Stimulated activated CD8-positive, alpha-beta memory T cell treated with anti-CD3 and anti-CD28 coated beads, Interleukin-15, amount 100 ng/mL, for 1 hour (primary cell): ENCODE data around the gene DPPA2.
"Not testable (repeated sequence)": the region's sequence is repeated elsewhere in the genome, so short reads cannot be mapped to it uniquely, and the experiment has no call there.

ENCODE experiments used
- DNase-seq: peaks from one replicate; pipeline ENCODE4 v3.0.0-alpha.2; 2020; ENCODE audit warnings: low read depth

DPPA2 gene

GRCh38 chr3:109316162-109316730 is at the start of gene DPPA2:
Gene DPPA2, minus strand, starts transcription at chr3:109316517. Its CDS starts 1,975 bp downstream, at chr3:109314542.
- DNase-seq = no peak

- DNase-seq = no peak
Measured at GRCh38 chr3:109364088-109364487, 47.8 kb upstream of the DPPA2 start.

- DNase-seq = no peak
Measured at GRCh38 chr3:109363634-109364033, 47.3 kb upstream of the DPPA2 start.

GRCh38 chr3:109362823-109363222 is 46.5 kb upstream of the DPPA2 start:
- DNase-seq = no peak

- DNase-seq = not testable (repeated sequence)
Measured at GRCh38 chr3:109358809-109359208, 42.5 kb upstream of the DPPA2 start.

GRCh38 chr3:109356442-109357155 is 40.3 kb upstream of the DPPA2 start:
- DNase-seq = no peak

GRCh38 chr3:109355625-109356441 is 39.5 kb upstream of the DPPA2 start:
- no peak for DNase-seq

GRCh38 chr3:109353057-109353456 is 36.7 kb upstream of the DPPA2 start:
- DNase-seq = no peak

- no peak for DNase-seq
Measured at GRCh38 chr3:109351231-109351630, 34.9 kb upstream of the DPPA2 start.

GRCh38 chr3:109346770-109347295 is 30.5 kb upstream of the DPPA2 start:
- no peak for DNase-seq

- no peak for DNase-seq
Measured at GRCh38 chr3:109346099-109346498, 29.8 kb upstream of the DPPA2 start.

GRCh38 chr3:109339714-109340648 is 23.7 kb upstream of the DPPA2 start:
- DNase-seq = no peak

GRCh38 chr3:109339197-109339596 is 22.9 kb upstream of the DPPA2 start:
- no peak for DNase-seq

GRCh38 chr3:109338322-109338721 is 22.0 kb upstream of the DPPA2 start:
- no peak for DNase-seq

- no peak for DNase-seq
Measured at GRCh38 chr3:109337393-109337792, 21.1 kb upstream of the DPPA2 start, which contains the start of gene DPPA4. Gene DPPA4, minus strand, starts transcription at chr3:109337546. Its CDS starts 29 bp downstream, at chr3:109337517.

GRCh38 chr3:109336291-109336861 is 20.1 kb upstream of the DPPA2 start:
- no peak for DNase-seq

GRCh38 chr3:109334572-109334971 is 18.3 kb upstream of the DPPA2 start:
- DNase-seq = no peak

- DNase-seq = no peak
Measured at GRCh38 chr3:109331692-109332091, 15.4 kb upstream of the DPPA2 start.

GRCh38 chr3:109330405-109330804 is 14.1 kb upstream of the DPPA2 start:
- DNase-seq = no peak

- no peak for DNase-seq
Measured at GRCh38 chr3:109328202-109328601, 11.9 kb upstream of the DPPA2 start.

GRCh38 chr3:109325657-109326056 is 9.3 kb upstream of the DPPA2 start:
- no peak for DNase-seq
